Astrocyte of the hippocampus (primary cell): ENCODE results near the gene CACNA1B.
"Not testable (repeated sequence)": the region's sequence is repeated elsewhere in the genome, so short reads cannot be mapped to it uniquely, and the experiment has no call there.

Experiments used
- DNase-seq: peaks from one replicate; pipeline ENCODE4 v3.0.0; 2011; ENCODE audit warnings: low read depth, low spot score

CACNA1B gene

GRCh38 chr9:138098116-138098907, 220.7 kb downstream of the CACNA1B start:
- DNase-seq = no peak

- no peak for DNase-seq
Measured at GRCh38 chr9:138098908-138099791, 221.6 kb downstream of the CACNA1B start.

GRCh38 chr9:138099803-138100598, 222.4 kb downstream of the CACNA1B start:
- DNase-seq = no peak

GRCh38 chr9:138100711-138101350, 223.2 kb downstream of the CACNA1B start:
- no peak for DNase-seq

- DNase-seq = no peak
Measured at GRCh38 chr9:138101444-138102234, 224.1 kb downstream of the CACNA1B start.

- DNase-seq = no peak
Measured at GRCh38 chr9:138102246-138103051, 224.9 kb downstream of the CACNA1B start.

GRCh38 chr9:138103111-138103848, 225.7 kb downstream of the CACNA1B start:
- no peak for DNase-seq

GRCh38 chr9:138103849-138104206, 226.2 kb downstream of the CACNA1B start:
- DNase-seq = no peak

GRCh38 chr9:138104251-138105122, 226.9 kb downstream of the CACNA1B start:
- DNase-seq = no peak

- no peak for DNase-seq
Measured at GRCh38 chr9:138105123-138105415, 227.5 kb downstream of the CACNA1B start.

- DNase-seq = no peak
Measured at GRCh38 chr9:138105561-138106505, 228.3 kb downstream of the CACNA1B start.

- DNase-seq = not testable (repeated sequence)
Measured at GRCh38 chr9:138107039-138107438, 229.5 kb downstream of the CACNA1B start.

GRCh38 chr9:138111607-138112006, 234.0 kb downstream of the CACNA1B start:
- DNase-seq = no peak

GRCh38 chr9:138112090-138112748, 234.6 kb downstream of the CACNA1B start:
- DNase-seq = no peak

- DNase-seq = no peak
Measured at GRCh38 chr9:138112791-138113600, 235.4 kb downstream of the CACNA1B start.
